Measurements from ENCODE around the gene SLC26A2. TPM values are rescaled to one million over a fixed set of nuclear protein-coding genes. Genes with fewer than 3 reads are reported as not detected.

SLC26A2 gene
- 9.1 and 9.6 TPM in 2 replicates for total RNA-seq

GRCh38 chr5:149960272-149961185, at the start of gene SLC26A2:
Gene SLC26A2 (plus strand): TSS chr5:149960758. CDS start chr5:149977653, 16,895 bp downstream.

DNA sequence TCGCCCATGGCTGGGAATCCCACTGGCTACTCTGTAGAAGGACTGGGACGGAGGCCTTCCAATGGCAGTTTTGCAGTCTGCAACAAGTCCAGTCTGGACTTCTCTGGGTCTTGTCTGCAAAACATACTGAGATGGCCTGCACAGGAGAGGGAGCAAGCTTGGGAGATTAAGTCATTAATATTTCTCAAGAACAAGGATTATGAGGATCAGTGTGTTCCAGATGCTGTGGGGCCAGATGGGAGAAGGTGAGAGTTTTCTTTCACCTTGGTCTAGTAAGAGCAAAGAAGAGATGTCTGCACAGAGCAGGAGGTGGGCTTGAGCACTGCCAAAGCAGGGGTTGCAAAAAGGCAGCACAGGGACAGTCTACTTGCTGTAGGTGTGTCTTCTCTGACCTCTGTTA, 15.9 kb upstream of the SLC26A2 start, which contains the start of gene PDE6A:
Gene PDE6A, minus strand, starts transcription at position 128 of the 400 bp plus-strand sequence. Its CDS starts 120 bp downstream, at position 8.

DNA sequence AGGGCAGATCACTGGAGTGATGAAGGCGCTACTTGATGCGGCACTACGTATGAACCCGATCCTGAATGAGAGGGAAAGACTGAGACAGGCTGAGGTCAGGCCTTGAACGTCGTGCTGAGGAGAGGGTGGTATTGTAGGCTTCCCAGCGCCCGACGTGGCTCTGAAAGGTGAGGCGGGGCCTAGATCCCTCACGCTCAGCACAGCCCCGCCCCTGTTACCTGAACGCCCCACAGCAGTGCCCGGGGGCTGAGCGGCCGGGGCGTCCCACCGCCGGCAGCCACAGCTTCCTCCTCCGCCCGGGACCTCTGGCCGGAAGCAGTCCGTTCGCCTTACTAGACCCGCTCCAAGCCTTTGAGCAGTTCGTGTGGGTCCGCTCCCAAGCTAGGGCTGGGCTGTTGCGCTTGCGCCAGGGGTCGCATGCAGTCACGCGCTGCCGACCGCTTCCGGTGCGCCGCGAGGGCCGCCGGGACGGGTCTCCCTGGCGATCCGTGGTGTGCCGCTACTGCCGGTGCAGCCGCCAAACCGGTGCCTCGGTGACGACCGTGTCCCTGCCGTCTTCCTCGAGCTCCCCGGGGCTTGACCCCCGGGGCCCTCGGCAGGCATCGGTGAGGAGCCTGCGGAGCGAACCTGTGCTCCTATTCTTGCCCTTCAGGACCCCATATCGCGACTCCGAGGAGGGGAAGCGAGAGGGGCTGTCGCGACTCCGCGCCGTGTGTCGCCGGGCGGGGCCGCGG, 39.9 kb downstream of the SLC26A2 start, which contains the start of the genes HMGXB3 and TIGD6:
Gene HMGXB3, plus strand, starts transcription at position 484 of the 734 bp plus-strand sequence. CDS start 4,114 bp downstream, outside the sequence.
Gene TIGD6, minus strand, starts transcription at position 399 of the 734 bp plus-strand sequence. CDS start 4,306 bp downstream, outside the sequence.

Other genes with a start within 250 kb of the SLC26A2 start
- gene PPARGC1B, start 230.4 kb upstream of the SLC26A2 start, total RNA-seq = 1.1 and 1.8 TPM in 2 replicates
- gene PDE6A, start 16.0 kb upstream of the SLC26A2 start, total RNA-seq = under 0.01 TPM in 1 of 2 replicates, not detected in the other
- 3.6 and 5.5 TPM in 2 replicates for gene TIGD6, start 39.9 kb downstream of the SLC26A2 start, total RNA-seq
- 26.7 and 32.1 TPM in 2 replicates for gene HMGXB3, start 40.0 kb downstream of the SLC26A2 start, total RNA-seq
- gene CSF1R, start 125.8 kb downstream of the SLC26A2 start, total RNA-seq = not detected in 2 replicates
- gene PDGFRB, start 195.1 kb downstream of the SLC26A2 start, total RNA-seq = 232 and 372 TPM in 2 replicates
- gene CDX1, start 206.0 kb downstream of the SLC26A2 start, total RNA-seq = 0.12 and 0.60 TPM in 2 replicates
- gene SLC6A7, start 229.3 kb downstream of the SLC26A2 start, total RNA-seq = not detected in 2 replicates

Measured in pericardium fibroblast (primary cell).